Chondrocyte (in vitro differentiated cells): ENCODE data around the gene IMMP2L. TPM values are rescaled to one million over a fixed set of nuclear protein-coding genes. Genes with fewer than 3 reads are reported as not detected.
"Not testable (repeated sequence)": the region's sequence is repeated elsewhere in the genome, so short reads cannot be mapped to it uniquely, and the experiment has no call there.

ENCODE experiments used
- DNase-seq: peaks from one replicate; pipeline ENCODE4 v3.0.0; 2021; ENCODE audit warnings: mixed read lengths, low spot score
- H3K27ac Mint-ChIP-seq: one replicate; pipeline ENCODE4 v1.8.0; 2021; ENCODE audit warnings: mild to moderate bottlenecking, moderate library complexity, mixed read lengths; ENCODE audit not compliant: unreplicated experiment
- H3K27me3 Mint-ChIP-seq: 2 replicates; pipeline ENCODE4 v1.8.0; 2021; ENCODE audit warnings: low read depth, mixed read lengths
- H3K36me3 Mint-ChIP-seq: 2 replicates; pipeline ENCODE4 v1.8.0; 2021; ENCODE audit warnings: low read depth, mixed read lengths
- H3K4me1 Mint-ChIP-seq: 2 replicates; pipeline ENCODE4 v1.8.0; 2021; ENCODE audit warnings: low read depth, mild to moderate bottlenecking, mixed read lengths
- H3K4me3 Mint-ChIP-seq: one replicate; pipeline ENCODE4 v1.8.0; 2021; ENCODE audit warnings: mild to moderate bottlenecking, moderate library complexity, mixed read lengths; ENCODE audit not compliant: unreplicated experiment
- H3K9me3 Mint-ChIP-seq: 2 replicates; pipeline ENCODE4 v1.8.0; 2021; ENCODE audit warnings: low read depth, mixed read lengths
- total RNA-seq: library from RNA; stranded (reverse); gene quantifications from 3 replicates; pipeline ENCODE4 v1.2.1, GENCODE V29; 2021
- TF ChIP-seq, protein P1 (sequence below): fragments of 200-600 bp; sonication (generic); IDR thresholded peaks from 2 replicates; pipeline ENCODE4 v1.5.0; 2021; ENCODE audit warnings: antibody characterized with exemption, mild to moderate bottlenecking, moderate library complexity

IMMP2L gene
- total RNA-seq, 1 donor from 2014 or later: 6.1 TPM

DNA sequence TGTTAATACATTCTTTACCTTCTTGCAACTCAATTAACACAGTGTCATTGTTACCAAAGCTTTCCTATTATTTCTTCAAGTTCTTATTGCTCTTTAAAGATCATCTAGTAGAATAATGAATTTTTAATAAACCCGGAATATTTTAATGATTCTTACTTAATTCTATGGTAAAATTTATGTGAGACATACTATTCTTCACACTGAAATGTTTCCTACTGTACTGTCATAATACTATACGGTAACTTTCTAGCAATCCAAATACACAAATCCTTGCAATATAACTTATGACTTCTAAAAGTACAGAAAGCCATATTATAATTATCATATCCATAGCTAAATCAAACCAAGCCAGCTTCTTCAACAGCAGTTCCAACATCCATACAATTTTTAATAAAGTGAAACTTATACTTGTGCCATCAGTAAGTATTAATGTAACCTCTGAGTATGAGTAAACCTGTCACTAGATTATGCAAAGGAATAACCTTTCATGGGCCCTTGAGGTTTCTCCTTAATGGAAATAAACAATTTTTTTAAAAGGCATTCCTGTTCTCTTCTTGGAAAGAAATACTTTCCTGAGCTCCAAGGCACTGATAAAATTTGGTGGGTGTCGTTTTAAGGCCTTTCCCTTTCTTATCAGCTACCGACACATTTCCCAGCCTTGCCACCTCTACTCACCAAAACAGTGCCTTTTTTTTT, 87.4 kb downstream of the IMMP2L start:
- no peaks in the 10 kb centered on the region for H3K27me3 Mint-ChIP-seq
- no peak overlapping the region for H3K4me3 Mint-ChIP-seq
- no peak for DNase-seq
- TF ChIP-seq, protein P1, sequence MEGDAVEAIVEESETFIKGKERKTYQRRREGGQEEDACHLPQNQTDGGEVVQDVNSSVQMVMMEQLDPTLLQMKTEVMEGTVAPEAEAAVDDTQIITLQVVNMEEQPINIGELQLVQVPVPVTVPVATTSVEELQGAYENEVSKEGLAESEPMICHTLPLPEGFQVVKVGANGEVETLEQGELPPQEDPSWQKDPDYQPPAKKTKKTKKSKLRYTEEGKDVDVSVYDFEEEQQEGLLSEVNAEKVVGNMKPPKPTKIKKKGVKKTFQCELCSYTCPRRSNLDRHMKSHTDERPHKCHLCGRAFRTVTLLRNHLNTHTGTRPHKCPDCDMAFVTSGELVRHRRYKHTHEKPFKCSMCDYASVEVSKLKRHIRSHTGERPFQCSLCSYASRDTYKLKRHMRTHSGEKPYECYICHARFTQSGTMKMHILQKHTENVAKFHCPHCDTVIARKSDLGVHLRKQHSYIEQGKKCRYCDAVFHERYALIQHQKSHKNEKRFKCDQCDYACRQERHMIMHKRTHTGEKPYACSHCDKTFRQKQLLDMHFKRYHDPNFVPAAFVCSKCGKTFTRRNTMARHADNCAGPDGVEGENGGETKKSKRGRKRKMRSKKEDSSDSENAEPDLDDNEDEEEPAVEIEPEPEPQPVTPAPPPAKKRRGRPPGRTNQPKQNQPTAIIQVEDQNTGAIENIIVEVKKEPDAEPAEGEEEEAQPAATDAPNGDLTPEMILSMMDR: no peak
- H3K36me3 Mint-ChIP-seq: peaks cover 2% of the 10 kb centered on the region
- no peak overlapping the region for H3K27ac Mint-ChIP-seq
- peaks cover 19% of the 10 kb centered on the region for H3K9me3 Mint-ChIP-seq
- H3K4me1 Mint-ChIP-seq: no peaks in the 10 kb centered on the region

DNA sequence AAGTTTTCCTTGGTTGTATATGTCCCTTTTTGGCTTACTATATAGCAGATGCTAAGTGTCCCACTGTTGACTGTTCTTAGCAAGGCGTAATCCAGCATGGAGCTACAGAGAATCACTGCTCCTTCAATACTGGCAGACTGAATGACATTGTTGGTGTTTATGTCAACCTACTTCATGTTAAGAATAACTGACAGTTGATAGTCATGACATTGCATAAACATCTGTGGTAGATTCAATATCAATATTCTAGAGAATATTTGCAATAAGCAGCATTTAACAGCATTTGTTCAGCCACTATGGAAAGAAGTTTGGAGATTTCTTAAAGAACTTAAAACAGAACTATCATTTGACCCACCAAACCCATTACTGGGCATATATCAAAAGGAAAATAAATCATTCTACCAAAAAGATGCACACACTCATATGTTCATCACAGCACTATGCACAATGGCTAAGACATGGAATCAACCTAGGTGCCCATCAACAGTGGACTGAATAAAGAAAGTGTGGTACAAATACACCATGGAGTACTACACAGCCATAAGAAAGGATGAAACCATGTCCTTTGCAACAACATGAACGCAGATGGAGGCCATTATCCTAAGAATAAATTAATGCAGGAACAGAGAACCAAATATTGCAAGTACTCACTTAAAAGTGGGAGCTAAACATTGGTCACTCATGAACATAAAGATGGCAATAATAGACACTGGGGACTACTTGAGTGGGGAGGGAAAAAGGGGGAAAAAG, 88.7 kb downstream of the IMMP2L start:
- Mint-ChIP-seq H3K36me3 (peaks cover 5% of the 10 kb centered on the region), H3K27me3 (no peaks in the 10 kb centered on the region), H3K27ac (no peak overlapping the region), H3K4me3 (no peak overlapping the region), H3K4me1 (no peaks in the 10 kb centered on the region), H3K9me3 (peaks cover 22% of the 10 kb centered on the region)
- TF ChIP-seq, protein P1: no peak
- no peak for DNase-seq

DNA sequence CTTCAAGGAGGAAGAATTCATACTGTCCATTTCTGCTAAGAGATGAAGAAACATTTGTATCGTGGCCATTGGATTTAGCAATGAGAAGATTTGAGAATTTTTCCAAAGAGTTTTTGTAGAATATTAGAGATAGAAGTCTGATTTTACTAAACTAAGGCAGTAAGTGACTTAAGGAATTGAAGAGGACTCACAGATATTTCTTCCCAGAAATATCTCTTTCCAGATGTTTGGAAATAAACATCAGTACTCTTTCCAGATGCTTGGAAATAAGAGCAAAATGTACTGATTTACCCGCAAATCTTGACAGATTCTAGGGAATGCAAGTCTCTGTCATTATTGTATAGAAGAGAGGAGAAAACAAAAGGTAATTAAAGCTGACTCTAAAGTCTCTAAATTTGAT, 91.3 kb downstream of the IMMP2L start:
- Mint-ChIP-seq H3K4me3 (no peak overlapping the region), H3K27ac (no peak overlapping the region), H3K36me3 (peaks cover 8% of the 10 kb centered on the region), H3K9me3 (peaks cover 22% of the 10 kb centered on the region), H3K27me3 (no peaks in the 10 kb centered on the region), H3K4me1 (peaks cover 4% of the 10 kb centered on the region)
- TF ChIP-seq, protein P1: no peak
- no peak for DNase-seq

DNA sequence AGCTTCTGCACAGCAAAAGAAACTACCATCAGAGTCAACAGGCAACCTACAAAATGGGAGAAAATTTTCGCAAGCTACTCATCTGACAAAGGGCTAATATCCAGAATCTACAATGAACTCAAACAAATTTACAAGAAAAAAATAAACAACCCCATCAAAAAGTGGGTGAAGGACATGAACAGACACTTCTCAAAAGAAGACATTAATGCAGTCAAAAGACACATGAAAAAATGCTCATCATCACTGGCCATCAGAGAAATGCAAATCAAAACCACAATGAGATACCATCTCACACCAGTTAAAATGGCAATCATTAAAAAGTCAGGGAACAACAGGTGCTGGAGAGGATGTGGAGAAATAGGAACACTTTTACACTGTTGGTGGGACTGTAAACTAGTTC, 92.4 kb downstream of the IMMP2L start:
- not testable (repeated sequence) for H3K27me3 Mint-ChIP-seq, H3K36me3 Mint-ChIP-seq, H3K4me1 Mint-ChIP-seq, DNase-seq, H3K4me3 Mint-ChIP-seq, H3K27ac Mint-ChIP-seq
- peaks cover 22% of the 10 kb centered on the region for H3K9me3 Mint-ChIP-seq

DNA sequence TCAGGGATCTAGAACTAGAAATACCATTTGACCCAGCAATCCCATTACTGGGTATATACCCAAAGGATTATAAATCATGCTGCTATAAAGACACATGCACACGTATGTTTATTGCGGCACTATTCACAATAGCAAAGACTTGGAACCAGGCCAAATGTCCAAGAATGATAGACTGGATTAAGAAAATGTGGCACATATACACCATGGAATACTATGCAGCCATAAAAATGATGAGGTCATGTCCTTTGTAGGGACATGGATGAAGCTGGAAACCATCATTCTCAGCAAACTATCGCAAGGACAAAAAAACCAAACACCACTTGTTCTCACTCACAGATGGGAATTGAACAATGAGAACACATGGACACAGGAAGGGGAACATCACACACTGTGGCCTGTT, 96.5 kb downstream of the IMMP2L start:
- H3K4me1 Mint-ChIP-seq, H3K36me3 Mint-ChIP-seq, H3K27ac Mint-ChIP-seq, H3K27me3 Mint-ChIP-seq, DNase-seq, H3K4me3 Mint-ChIP-seq: not testable (repeated sequence)
- peaks cover 14% of the 10 kb centered on the region for H3K9me3 Mint-ChIP-seq

DNA sequence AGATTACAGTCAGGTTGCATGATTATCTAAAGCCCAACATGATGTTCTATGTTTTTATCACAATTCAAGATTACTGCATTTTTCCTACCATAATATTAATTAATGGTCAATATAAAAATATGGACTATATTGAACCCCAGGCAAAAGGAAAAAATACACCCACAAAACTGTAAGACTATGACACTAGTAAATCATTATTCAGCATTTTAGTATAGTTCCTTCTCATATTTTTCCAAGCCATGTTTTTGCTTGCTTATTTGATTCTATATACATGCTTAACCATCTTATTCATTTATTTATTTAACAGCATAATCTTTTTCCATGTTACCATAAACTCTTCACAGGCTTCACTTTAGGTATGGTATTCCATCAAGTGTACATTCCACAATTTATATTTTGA, 101.6 kb downstream of the IMMP2L start:
- no peaks in the 10 kb centered on the region for H3K27me3 Mint-ChIP-seq
- H3K27ac Mint-ChIP-seq: no peak overlapping the region
- H3K36me3 Mint-ChIP-seq: no peaks in the 10 kb centered on the region
- H3K4me3 Mint-ChIP-seq: no peak overlapping the region
- peaks cover 3% of the 10 kb centered on the region for H3K9me3 Mint-ChIP-seq
- H3K4me1 Mint-ChIP-seq: peaks cover 8% of the 10 kb centered on the region
- no peak for DNase-seq
- TF ChIP-seq, protein P1: no peak
